Endometrial microvascular endothelial cells (primary cell): ENCODE data around the gene NAT14. TPM values are rescaled to one million over a fixed set of nuclear protein-coding genes. Genes with fewer than 3 reads are reported as not detected.
"Not testable (repeated sequence)": the region's sequence is repeated elsewhere in the genome, so short reads cannot be mapped to it uniquely, and the experiment has no call there.

Experiments
- in situ Hi-C: cut with HindIII; loops from 2 replicates; pipeline ENCODE4 v1.10.0; 2017; ENCODE audit warnings: low sequenced_read_pairs, low pct_unique_long_range_greater_than_20kb; ENCODE audit errors: inconsistent ontology term
- total RNA-seq: library from RNA; depleted of rRNA; stranded (reverse); fragments of >200 nt; gene quantifications from one replicate; pipeline ENCODE4 v1.2.3, GENCODE V29; 2015; ENCODE audit errors: inconsistent ontology term

NAT14 gene
- total RNA-seq, 1 donor from 2014 or later: 8.5 TPM

- in situ Hi-C loops: no loop called here
These were observed 41.5 kb downstream of the NAT14 start for GRCh38 chr19:55526216-55527196.

- in situ Hi-C loops: no loop called here
These were observed 42.4 kb downstream of the NAT14 start for GRCh38 chr19:55527197-55528029.

- in situ Hi-C loops: no loop called here
These were observed 43.2 kb downstream of the NAT14 start for GRCh38 chr19:55528030-55528803.

- in situ Hi-C loops: no loop called here
These were observed 44.7 kb downstream of the NAT14 start for GRCh38 chr19:55529636-55530234.

GRCh38 chr19:55530996-55531395, 46.0 kb downstream of the NAT14 start:
- in situ Hi-C loops: no loop called here

- in situ Hi-C loops: not testable (repeated sequence)
These were observed 49.3 kb downstream of the NAT14 start for GRCh38 chr19:55534280-55534679.

GRCh38 chr19:55535173-55535964, 50.4 kb downstream of the NAT14 start:
- in situ Hi-C loops: no loop called here

- in situ Hi-C loops: no loop called here
These were observed 51.0 kb downstream of the NAT14 start for GRCh38 chr19:55535965-55536350.

- in situ Hi-C loops: no loop called here
These were observed 51.4 kb downstream of the NAT14 start for GRCh38 chr19:55536366-55536765.

Other genes starting within 250 kb of the NAT14 start
- 63.8 TPM for gene PPP6R1, start 226.2 kb upstream of the NAT14 start, total RNA-seq
- 26.7 TPM for gene HSPBP1, start 205.1 kb upstream of the NAT14 start, total RNA-seq
- gene BRSK1, start 201.2 kb upstream of the NAT14 start, total RNA-seq: 1.1 TPM
- gene TMEM150B, start 159.8 kb upstream of the NAT14 start, total RNA-seq: not detected
- gene KMT5C, start 145.3 kb upstream of the NAT14 start, total RNA-seq: 4.3 TPM
- not detected for gene COX6B2, start 130.5 kb upstream of the NAT14 start, total RNA-seq
- not detected for gene GARIN5B, start 121.9 kb upstream of the NAT14 start, total RNA-seq
- gene IL11, start 114.7 kb upstream of the NAT14 start, total RNA-seq: not detected
- gene TMEM190, start 108.4 kb upstream of the NAT14 start, total RNA-seq: not detected
- gene TMEM238, start 100.9 kb upstream of the NAT14 start, total RNA-seq: not detected
- gene RPL28, start 99.3 kb upstream of the NAT14 start, total RNA-seq: 298 TPM
- gene UBE2S, start 77.4 kb upstream of the NAT14 start, total RNA-seq: 101 TPM
- not detected for gene SHISA7, start 41.9 kb upstream of the NAT14 start, total RNA-seq
- gene ISOC2, start 23.5 kb upstream of the NAT14 start, total RNA-seq: 58.8 TPM
- gene C19orf85, start 20.4 kb upstream of the NAT14 start, total RNA-seq: not detected
- 4.6 TPM for gene ZNF628, start 8.6 kb upstream of the NAT14 start, total RNA-seq
- gene SSC5D, start 3.2 kb downstream of the NAT14 start, total RNA-seq: 1.1 TPM
- gene SBK2, start 51.9 kb downstream of the NAT14 start, total RNA-seq: not detected
- not detected for gene SBK3, start 60.4 kb downstream of the NAT14 start, total RNA-seq
- gene ZNF579, start 95.7 kb downstream of the NAT14 start, total RNA-seq: 4.8 TPM
- gene FIZ1, start 114.3 kb downstream of the NAT14 start, total RNA-seq: 0.93 TPM
- gene ZNF524, start 115.1 kb downstream of the NAT14 start, total RNA-seq: 16.7 TPM
- 3.3 TPM for gene ZNF865, start 120.5 kb downstream of the NAT14 start, total RNA-seq
- 1.0 TPM for gene ZNF784, start 139.4 kb downstream of the NAT14 start, total RNA-seq
- 11.1 TPM for gene ZNF580, start 155.8 kb downstream of the NAT14 start, total RNA-seq
- 9.8 TPM for gene ZNF581, start 158.5 kb downstream of the NAT14 start, total RNA-seq
- 13.0 TPM for gene CCDC106, start 163.0 kb downstream of the NAT14 start, total RNA-seq
- gene U2AF2, start 169.8 kb downstream of the NAT14 start, total RNA-seq: 215 TPM
- gene EPN1, start 190.0 kb downstream of the NAT14 start, total RNA-seq: 155 TPM